Measurements from ENCODE around the gene HBA2.

GRCh38 chr16:140175-140857 is 32.4 kb upstream of the HBA2 start:
- TF ChIP-seq CTCF (IDR thresholded peaks at IDR 0.05 in 4 of 5, conservative IDR thresholded peaks at IDR 0.05 in 1 of 5) = no peak
- no peak for TF ChIP-seq POLR2A (IDR thresholded peaks at IDR 0.05)

Data from gastrocnemius medialis (tissue), 4 donors.